SH-SY5Y (cell line): Measurements from ENCODE around the gene PRKG2.

ENCODE experiments used
- GATA2 ChIP-seq: IDR thresholded peaks from 2 replicates; pipeline ENCODE4 v1.6.1; 2011; ENCODE audit warnings: mild to moderate bottlenecking, low read depth, low read length
- GATA3 ChIP-seq: IDR thresholded peaks from 2 replicates; pipeline ENCODE4 v1.6.1; 2011; ENCODE audit warnings: low read depth, mild to moderate bottlenecking, low read length, moderate library complexity

- TF ChIP-seq GATA2 (no peak), GATA3 (no peak)
These were observed 49.1 kb downstream of the PRKG2 start for GRCh38 chr4:81165861-81166430.
